Raji (cell line): ENCODE data around the gene MEIS1.

ENCODE experiments used
- POLR2A ChIP-seq: IDR thresholded peaks from 2 replicates; pipeline ENCODE4 v1.6.1; 2011; ENCODE audit warnings: low read depth, low read length, control low read depth; ENCODE audit not compliant: insufficient read depth

MEIS1 gene

GRCh38 chr2:66523990-66524389 is 89.1 kb downstream of the MEIS1 start:
- TF ChIP-seq POLR2A: no peak

- TF ChIP-seq POLR2A: no peak
Observed at GRCh38 chr2:66525606-66526005, 90.7 kb downstream of the MEIS1 start.

- TF ChIP-seq POLR2A: no peak
Observed at GRCh38 chr2:66526180-66526579, 91.3 kb downstream of the MEIS1 start.

DNA sequence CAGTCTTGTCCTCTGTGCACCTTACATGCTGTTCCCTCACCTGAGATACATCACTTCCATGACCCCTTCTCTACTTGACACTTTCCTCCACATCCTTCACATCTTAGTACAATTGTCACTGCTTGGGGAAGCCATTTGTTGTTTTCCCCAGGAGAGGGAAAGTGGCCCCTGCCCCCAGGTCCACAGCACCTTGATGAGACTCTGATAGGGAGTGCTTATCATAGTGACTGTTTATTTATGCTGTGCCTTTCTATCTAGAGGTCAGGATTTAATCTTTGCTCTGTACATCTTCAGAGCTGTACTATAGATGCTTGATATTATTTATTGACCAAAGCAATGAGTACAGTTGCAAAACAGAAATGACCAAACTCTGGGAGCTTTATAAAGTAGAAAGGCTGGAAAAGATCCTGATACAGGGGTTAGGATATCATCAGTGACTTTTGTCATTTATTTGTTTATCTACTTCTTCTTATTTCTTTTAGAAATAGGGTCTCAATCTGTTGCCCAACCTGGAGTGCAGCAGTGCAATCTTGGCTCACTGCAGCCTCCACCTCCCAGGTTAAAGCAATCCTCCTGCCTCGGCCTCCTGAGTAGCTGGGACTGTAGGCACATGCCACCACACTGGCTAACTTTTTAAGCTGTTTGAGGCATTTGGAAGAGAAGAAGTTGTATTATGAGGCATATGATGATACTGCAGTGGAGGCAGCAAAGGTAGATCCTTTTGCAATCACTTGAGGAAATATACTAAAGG is 94.2 kb downstream of the MEIS1 start:
- TF ChIP-seq POLR2A: no peak

DNA sequence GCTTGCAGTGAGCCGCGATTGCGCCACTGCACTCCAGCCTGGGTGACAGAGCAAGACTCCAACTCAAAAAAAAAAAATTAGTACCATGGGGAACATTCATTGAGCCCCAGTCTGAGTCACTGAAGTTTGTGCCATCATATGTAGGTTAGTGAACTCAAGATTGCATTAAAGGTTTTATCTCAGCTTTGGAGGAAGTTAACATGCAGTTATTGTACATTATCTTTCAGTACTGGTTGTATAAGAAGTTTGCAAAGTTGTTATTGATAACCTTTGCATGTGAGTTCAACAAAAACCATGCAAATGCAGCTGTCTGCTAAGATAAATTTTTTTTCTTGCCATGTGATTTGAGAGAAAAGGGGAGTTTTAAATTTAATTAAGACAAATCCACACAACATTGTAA is 95.7 kb downstream of the MEIS1 start:
- no peak for TF ChIP-seq POLR2A

DNA sequence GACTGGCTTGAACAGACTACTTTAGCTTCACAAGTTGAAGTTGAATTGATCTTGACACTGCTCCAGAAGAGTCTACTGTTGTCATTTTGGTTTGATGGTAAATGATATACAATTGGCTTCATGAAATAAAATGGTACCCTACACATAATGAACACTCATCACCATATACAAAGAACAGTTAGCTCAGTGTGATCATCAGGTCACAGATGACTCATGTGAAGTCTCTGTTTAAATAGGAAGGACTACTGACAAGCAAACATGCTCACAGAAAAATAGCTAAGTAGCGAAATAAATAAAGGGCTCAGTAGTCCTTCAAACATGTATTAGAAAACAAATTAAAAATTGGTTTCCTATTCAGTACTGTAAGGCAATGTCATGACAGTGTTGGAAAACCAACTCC is 96.2 kb downstream of the MEIS1 start:
- TF ChIP-seq POLR2A: no peak

DNA sequence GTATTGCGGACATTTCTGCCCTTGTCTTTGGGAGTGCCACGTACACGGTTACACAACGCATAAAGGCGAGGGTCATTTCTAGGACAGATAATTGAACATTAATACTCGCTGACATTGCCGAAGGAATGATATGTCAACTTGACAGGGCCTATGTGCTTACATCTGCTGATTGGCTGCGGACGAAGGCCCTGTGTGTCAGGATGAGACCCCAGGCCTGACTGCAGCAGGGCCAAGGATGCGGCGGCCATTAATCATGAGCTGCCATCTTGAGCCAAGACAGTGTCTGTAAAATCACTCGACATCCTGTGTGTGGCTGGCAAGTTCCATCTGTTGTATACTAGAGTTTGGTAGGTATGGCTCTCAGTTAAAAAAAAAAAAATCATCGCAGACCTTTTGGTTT is 96.6 kb downstream of the MEIS1 start:
- no peak for TF ChIP-seq POLR2A

- no peak for TF ChIP-seq POLR2A
Observed at GRCh38 chr2:66532972-66533868, 98.3 kb downstream of the MEIS1 start.

- no peak for TF ChIP-seq POLR2A
Observed at GRCh38 chr2:66534461-66534860, 99.5 kb downstream of the MEIS1 start.

DNA sequence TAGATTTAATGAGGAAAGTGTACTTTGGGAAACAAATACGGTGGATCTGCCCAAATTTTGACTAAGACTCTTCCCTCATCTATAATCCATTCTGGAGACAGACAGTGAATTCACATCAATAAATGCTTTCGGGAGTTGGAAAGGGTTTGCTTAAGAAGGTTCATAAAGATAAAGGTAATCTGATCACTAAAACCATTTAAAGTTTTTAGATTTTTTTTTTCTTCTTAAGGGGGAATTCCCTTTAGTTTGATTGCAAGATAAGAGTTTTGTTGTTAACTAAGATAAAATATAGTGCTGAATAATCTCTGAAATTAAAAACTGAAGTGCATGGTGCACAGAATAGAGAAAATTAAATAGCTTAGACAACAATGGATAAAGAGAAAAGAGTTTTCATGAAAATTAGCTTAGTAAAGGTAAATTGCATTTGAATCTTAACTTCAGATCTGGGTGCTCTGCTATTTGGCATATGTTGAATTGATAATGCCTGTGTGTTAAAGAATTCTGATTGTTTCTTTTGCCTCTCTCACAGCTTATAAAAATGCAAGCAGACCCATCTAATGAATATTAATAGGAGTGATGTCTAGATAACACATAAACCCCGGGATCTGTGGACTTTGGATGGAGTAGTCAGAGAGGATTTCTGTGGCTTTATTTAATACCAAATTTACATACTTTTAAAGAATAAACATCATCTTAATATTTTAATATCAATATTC is 100.8 kb downstream of the MEIS1 start:
- TF ChIP-seq POLR2A: no peak

DNA sequence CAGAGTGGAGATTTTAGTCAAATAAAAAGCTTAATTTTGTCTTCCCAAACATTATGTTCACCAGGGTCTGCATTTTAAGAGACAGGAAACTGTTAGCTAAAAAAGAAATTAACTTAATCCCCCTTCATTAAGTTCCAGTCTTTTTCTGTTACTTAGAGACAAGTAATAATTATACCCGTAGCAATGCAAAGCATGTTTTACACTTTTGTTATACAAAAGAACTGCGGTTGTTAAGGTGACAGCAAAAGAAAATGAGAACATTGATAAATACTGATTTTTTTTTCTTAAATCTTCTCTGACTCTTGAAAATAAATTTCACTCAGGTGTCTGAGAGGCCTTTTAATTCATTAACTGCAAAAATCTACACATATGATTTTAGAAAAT is 101.4 kb downstream of the MEIS1 start:
- no peak for TF ChIP-seq POLR2A

DNA sequence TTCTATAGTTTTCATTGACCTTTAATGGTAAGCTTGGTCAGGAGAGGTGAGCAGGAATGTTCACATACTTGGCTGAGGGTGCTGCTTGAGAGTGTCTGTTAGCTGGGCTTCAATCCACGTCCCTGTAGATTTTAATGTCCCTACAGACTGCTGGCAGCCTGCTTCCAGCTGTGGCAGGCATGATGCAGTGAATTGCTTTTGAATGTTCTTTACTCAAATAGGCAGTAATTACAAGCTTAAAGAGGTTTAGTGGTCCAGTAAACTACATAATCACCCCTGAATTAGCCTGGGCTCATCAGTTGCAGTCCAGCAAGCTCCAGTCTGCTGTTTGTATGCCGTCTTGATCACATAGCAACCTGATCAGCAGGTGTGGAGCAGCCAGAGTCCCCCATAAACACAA is 102.1 kb downstream of the MEIS1 start:
- TF ChIP-seq POLR2A: no peak

- no peak for TF ChIP-seq POLR2A
Observed at GRCh38 chr2:66538291-66538690, 103.4 kb downstream of the MEIS1 start.

DNA sequence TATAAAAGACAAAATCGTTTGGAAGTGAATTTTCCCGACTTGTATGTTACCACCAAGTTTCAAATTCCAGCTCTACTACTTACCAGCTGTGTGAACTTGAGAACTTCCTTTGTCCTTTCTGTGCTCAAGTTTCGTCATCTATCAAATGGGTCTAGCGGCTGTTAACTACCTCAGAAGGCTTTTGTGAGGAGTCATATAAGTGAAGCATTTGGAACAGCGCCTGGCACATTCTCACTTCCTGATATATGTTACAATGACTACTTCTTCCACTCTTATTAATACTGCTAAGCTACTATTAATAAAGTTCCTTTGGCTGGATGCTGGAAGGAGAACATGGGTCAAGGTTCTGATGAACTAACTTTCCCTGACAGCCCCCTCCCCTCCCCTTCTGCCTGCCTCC is 104.5 kb downstream of the MEIS1 start:
- no peak for TF ChIP-seq POLR2A

DNA sequence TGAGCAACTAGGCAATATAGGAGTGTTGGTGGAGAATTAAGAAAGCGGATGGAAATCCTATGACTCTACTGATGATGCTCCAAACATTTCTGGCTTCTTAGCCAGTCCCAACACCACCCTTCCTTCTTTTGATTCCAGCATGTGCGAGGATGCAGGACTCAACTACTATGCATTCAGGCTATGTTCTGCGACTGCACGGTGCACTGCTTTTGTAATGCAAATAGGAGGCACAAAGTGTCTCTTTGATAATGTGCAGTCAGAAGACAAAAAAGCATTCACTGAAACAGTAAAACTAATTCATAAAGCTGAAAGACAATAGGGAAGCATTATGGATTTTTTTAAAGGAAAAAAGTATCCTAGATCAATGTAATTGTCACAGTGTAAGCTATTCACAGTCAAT is 106.7 kb downstream of the MEIS1 start:
- no peak for TF ChIP-seq POLR2A
